A204.1 (cell line): Measurements from ENCODE around the gene FN3KRP.

Experiments
- FAIRE-seq: peaks from 2 replicates; lab custom pipeline; 2012; peaks lifted over from hg19 to GRCh38; lab: Jason Lieb, UNC

FN3KRP gene

DNA sequence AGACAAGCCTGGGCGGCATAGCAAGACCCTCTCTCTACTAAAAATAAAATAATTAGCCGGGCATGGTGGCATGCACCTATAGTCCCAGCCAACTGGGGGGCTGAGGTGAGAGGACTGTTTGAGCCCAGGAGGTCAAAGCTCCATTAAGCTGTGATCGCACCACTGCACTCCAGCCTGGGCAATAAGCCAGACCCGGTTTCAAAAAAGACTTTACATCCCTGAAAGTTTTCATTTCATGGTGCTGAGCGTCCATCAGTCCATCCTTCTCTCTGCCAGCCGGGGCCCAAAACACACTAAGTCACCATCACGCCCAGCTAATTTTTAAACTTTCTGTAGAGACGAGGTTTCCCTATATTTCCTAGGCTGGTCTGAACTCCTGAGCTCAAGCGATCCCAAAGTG, 28.6 kb upstream of the FN3KRP start:
- FAIRE-seq = no peak

GRCh38 chr17:82689077-82689476, 27.4 kb upstream of the FN3KRP start:
- FAIRE-seq = no peak

GRCh38 chr17:82690786-82691489, 25.6 kb upstream of the FN3KRP start:
- FAIRE-seq = no peak

- no peak for FAIRE-seq
Measured at GRCh38 chr17:82691714-82692113, 24.8 kb upstream of the FN3KRP start.

GRCh38 chr17:82692268-82692667, 24.2 kb upstream of the FN3KRP start:
- no peak for FAIRE-seq

DNA sequence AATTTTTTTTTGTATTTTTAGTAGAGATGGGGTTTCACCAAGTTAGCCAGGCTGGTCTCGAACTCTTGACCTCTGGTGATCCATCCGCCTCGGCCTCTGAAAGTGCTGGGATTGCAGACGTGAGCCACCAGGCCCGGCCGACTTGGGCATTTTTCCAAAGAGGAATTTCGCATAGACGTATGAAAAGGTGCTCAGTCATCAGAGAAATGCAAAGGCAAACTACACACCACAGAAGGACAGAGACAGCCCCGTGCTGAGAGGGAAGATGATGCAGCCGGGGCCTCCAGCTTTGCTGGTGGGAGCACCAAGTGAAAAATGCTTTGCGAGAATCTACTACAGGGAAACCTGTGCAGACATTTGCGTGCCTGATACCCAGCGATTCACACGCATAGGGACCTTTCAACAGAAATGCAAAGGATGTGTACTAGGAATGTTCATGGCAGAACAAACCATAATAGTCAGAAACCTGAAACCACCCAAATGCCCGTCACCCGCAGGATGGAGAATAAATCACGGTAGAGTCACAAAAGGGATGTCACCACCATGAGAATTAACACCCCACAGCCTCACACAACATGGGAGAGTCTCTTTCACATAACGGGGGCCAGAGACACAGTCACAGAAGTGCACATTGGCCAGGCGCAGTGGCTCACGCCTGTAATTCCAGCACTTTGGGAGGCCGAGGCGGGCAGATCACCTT, 23.2 kb upstream of the FN3KRP start:
- FAIRE-seq = no peak

DNA sequence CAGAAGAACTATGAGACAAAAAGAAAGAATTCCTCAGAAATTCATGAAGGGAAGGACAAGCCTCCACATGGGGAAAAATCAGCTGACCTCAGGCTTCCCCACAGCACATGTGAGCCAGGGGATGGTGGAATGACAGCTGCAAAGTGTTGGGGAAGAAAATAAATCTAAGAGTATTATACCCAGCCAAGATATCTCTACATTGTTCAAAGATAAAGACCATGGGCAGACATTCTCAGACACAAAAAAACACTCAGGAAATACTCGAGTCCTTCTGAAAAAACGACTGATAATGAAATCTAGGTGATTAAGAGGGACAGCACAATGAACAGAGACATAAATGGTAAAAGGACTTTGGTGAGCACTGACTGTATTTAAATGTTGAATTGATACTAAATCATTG, 21.9 kb upstream of the FN3KRP start:
- FAIRE-seq = no peak

DNA sequence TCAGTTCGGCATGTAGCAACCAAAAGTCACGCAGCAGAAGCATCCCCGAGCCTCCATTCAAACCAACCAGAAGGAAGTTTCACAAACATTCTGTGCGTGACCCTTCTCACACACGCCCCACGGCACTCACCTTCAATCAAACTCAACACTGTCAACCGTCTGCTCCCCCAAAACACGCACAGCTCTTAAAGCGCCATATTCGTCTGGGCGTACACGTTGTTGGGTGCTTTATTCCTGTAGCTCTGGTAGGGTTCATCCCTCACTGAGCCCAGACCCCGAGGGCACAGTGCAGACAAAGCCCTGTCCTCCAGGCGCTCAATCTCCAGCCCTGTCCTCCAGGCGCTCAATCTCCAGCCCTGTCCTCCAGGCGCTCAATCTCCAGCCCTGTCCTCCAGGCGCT, 20.2 kb upstream of the FN3KRP start:
- FAIRE-seq = no peak

- FAIRE-seq = no peak
Measured at GRCh38 chr17:82696916-82697807, 19.3 kb upstream of the FN3KRP start.

GRCh38 chr17:82697808-82698064, 18.8 kb upstream of the FN3KRP start:
- no peak for FAIRE-seq

DNA sequence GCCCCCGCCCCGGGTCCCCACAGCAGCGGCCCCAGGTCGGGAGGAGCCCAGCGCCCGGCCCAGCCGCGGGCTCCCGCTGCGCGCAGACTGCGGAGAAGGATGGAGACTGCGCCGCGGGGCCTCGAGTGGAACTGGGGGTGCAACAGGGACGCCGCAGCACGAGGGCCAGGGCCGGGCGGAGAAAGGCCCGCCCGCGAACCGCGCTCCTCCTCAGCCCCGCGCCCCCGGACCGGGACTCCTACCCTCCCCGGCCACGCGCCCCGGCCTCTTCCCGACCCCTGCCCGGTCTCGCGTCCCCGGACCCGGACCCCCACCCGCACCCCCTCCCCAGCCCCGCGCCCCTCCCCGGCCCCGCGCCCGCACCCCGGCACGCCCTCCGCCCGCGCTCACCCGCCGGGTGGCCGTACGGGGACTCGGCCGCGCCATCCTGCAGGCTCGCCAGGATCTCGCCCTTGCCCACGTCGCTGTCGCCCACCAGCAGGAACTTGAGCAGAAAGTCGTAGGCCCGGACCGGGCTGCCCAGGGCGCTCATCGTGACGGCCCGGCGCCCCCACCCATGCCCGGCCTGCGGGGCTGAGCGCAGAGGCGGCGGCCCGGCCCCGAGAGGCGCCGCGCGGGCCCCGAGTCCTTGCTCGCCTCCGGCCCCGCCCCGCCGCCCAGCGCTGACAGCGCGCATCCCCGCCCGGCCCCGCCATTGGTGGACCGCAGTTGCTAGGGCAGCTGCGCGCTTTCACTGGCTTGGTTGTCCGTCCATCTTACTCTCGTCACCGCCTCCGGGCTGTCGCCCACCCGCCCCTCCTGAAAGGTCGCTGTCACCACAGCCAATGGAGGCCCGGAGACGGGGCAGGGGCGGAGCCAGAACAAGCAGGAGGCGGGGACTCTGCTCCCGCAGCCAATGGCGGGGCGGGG, 18.2 kb upstream of the FN3KRP start, which contains the start of gene RAB40B:
TSS of gene RAB40B (minus strand) at position 634 of the 909 bp plus-strand sequence. CDS start at position 532, 102 bp downstream.
- FAIRE-seq = no peak

DNA sequence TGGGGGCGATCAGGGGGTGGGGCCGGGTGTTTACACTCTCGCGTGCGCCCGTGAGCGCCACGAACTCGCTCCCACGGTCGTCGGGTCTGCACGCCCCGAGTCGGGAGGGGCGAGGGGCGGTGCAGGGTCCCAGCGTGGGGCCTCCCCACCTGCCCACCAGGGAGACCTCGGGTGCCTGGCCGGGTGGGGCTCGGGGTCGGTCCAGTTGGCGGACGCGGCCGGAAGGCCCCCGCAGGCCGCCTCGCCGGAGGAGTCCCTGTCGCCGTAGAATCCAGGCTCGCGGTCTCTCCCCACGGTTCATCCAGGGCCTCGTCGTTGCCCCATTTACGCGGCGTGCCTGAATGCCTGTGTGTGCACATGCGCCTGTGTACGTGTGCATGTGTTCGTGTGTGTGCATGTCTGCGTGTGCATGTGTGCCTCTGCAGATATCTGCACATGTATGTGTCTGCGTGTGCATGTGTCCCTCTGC, 17.5 kb upstream of the FN3KRP start:
- no peak for FAIRE-seq

GRCh38 chr17:82699551-82699950, 17.0 kb upstream of the FN3KRP start:
- no peak for FAIRE-seq

GRCh38 chr17:82702231-82702927, 14.1 kb upstream of the FN3KRP start:
- no peak for FAIRE-seq

DNA sequence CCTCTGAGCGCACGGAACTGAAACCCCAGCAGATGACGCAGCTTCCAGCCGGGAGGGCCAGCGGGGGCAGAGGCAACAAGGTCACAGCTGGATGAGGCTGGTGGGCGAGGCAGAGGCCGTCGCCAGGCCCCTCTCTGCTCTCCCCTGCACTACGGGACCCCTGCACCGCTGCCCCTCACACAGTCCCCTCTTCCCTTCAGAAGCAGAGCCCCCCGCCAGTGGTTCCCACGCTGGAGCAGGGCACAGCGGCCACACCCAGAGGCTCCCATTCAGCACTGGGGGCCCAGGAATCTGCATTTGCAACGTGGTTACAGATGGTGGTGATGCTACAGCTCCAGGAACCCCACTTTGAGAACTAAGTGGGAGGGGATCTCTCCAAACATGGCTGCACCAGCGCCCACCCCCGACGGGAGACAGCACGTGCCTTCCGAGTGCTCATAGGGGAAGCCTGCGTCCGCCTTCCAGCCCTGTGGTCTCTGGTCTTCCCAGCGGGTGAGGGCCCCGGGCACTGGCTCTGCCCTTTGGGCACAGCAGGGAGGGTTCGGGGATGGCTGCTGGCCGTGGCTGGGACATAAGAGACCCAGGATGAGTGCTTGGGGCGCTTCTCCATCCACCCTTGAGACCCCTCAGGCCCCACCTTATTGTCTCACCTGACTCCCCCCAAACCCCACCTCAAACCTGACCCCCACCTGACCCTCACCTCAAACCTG, 13.3 kb upstream of the FN3KRP start:
- no peak for FAIRE-seq

DNA sequence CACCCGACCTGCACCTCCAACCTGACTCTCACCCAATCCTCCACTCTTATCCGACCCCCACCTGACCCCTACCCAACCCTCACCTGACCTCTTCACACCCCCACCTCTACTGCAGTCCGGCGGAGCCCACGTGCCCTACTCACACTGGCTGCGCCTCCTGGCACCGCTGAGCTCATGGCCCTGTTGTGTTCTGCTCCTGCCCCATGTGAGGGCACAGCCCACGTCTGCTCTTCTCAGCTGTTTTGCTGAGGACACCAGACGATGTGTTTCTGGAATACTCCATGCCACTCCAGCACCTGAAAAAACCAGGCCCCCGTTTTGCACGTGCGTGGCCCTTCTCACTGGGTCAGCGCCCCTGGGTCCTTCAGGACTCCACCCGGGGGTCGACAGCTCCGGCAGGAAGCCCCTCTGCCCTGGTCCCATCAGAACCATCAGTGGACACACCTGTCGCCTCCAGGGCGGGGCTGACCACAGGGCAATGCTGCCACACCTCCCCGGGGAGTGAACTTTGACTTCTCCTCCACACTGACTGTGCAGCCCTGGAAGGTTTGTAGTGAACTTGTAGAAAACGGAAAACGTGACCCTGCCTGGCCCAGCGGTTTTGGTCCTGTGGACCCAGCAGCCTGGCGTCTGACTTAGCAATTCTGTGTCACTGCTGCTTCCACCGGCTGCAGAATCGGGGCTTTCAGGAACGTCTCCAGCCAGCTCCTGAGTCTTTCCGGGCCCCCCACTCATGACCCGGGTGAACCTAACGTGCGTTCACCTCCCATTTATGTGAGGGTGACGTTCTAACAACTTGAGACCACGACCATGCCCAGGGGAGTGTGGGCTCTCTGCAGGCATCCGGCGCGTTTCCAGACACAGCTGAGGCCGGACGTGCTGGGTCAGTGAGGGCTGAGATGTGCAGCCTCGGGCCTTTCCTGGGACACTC, 12.3 kb upstream of the FN3KRP start:
- no peak for FAIRE-seq

DNA sequence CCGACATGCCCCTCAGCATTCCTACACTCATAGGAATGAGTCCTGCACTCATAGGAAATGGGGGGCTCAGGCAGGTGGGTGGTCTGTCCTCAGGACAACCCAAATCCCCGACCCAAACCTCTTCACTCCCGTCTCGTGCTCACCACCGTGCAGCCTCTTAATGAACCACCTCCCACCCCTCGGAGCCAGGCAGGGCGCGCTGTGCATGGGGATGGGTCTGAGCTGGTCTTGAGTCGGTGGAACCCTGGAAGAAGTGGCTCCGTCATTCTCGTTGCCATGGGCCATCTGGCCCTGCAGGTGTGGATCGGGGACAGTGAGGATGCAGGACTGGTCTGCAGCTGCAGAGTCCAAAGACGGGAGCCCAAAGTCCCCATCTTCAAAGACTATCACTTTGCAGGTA, 11.6 kb upstream of the FN3KRP start:
- no peak for FAIRE-seq

- no peak for FAIRE-seq
Measured at GRCh38 chr17:82705756-82706155, 10.8 kb upstream of the FN3KRP start.

DNA sequence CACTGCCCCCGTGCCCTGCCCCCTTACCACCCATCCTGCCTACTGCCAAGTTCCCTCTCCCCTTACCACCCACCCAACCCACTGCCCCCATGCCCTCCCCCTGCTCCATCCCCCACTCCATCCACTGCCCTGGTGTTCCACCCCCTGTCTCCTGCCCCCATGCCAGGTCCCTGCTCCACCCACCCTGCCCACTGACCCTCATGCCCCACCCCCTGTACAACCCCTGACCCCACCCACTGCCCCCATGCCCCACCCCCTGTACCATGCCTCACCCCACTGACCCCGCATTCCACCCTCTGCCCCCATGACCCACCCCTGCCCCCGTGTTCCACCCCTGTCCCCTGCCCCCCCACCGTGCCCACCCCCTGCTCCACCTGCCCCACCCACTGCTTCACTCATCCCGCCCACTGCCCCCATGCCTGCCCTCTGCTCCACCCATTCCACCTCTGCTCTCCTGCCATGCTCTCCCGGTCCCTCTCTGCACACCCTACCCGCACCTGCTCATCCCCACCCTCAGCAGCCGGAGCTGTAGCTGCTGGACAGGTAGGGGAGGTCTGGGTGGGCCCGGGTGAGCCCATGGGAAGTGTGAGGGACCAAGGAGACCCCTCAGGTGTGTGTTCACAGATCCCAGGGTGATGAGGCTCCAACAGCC, 7.4 kb upstream of the FN3KRP start:
- FAIRE-seq = no peak
